ENCODE measurements around the gene LLGL1. TPM values are rescaled to one million over a fixed set of nuclear protein-coding genes. Genes with fewer than 3 reads are reported as not detected.

The LLGL1 gene
- total RNA-seq, 4 donors from 2014 or later: 9.7 to 21.0 (median 15.7) TPM

DNA sequence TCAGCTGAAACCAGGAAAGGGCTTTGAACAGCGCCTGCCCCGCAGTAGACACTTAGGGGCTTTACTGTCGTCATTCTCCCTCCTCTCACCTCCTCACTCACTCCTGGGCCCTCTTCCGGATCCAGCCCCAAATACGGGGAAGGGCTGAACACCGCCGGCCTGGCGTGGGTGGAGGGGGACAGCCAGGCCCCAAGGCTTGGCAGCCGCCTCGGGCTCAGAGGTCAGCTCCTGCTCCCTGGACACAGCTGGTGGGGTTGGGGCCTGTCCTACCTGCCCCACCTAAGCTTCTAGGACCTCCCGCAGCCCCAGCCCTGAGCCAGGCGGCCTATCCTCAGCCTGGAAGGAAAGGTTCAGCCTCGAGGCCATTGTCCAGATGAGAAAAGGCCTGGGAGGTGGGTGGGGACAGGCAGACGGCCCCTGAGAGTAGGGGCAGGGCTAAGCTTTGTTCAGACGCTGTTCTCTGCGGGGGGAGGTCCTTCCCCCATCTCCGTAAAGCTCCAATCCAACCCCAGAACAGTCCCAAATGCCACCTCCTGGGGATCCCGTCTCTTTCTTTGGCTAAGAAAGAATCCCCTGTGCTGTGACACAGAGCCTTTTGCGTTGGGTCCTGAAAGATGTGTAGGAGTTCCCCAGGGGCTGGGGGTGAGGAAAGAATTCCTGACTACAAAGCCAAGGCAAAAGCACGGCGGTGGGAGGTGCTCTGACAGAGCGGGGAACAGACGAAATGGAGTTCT is 881 bp upstream of the LLGL1 start:
- ATAC-seq: peak; percentile 5 to 10
- DNase-seq: no peak
- Histone ChIP-seq H3K27ac (peak overlapping the region; percentile 65 to 72 (median 71)), H3K4me1 (peaks cover 16 to 17% of the 10 kb centered on the region in 2 donors), H3K36me3 (no peaks in the 10 kb centered on the region), H3K4me3 (peak overlapping the region; percentile 50 to 67 (median 59)), H3K9me3 (no peaks in the 10 kb centered on the region), H3K27me3 (no peaks in the 10 kb centered on the region)
- in situ Hi-C loops (cut with MboI; ENCODE audit: low sequenced_read_pairs in 4 of 4): loop anchor here in 2 of 4 donors (5.0 to 10.0 kb wide), 2 partner anchors 88 to 90 kb away; partner anchors contain the start of genes TOP3A (in 2 of the 2) and SMCR8 (in 1 of the 2)
- TF ChIP-seq, protein P1, sequence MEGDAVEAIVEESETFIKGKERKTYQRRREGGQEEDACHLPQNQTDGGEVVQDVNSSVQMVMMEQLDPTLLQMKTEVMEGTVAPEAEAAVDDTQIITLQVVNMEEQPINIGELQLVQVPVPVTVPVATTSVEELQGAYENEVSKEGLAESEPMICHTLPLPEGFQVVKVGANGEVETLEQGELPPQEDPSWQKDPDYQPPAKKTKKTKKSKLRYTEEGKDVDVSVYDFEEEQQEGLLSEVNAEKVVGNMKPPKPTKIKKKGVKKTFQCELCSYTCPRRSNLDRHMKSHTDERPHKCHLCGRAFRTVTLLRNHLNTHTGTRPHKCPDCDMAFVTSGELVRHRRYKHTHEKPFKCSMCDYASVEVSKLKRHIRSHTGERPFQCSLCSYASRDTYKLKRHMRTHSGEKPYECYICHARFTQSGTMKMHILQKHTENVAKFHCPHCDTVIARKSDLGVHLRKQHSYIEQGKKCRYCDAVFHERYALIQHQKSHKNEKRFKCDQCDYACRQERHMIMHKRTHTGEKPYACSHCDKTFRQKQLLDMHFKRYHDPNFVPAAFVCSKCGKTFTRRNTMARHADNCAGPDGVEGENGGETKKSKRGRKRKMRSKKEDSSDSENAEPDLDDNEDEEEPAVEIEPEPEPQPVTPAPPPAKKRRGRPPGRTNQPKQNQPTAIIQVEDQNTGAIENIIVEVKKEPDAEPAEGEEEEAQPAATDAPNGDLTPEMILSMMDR (IDR thresholded peaks at IDR 0.05 in 4 of 5, conservative IDR thresholded peaks at IDR 0.05 in 1 of 5): no peak
- no peak for TF ChIP-seq POLR2A (IDR thresholded peaks at IDR 0.05)
- intact Hi-C loops (cut with DNase I; ENCODE audit: low total_unique reads): loop anchor here (1.0 to 2.0 kb wide), 3 partner anchors 36 to 91 kb away; partner anchors contain the start of genes ALKBH5, MIEF2 and SMCR8

DNA sequence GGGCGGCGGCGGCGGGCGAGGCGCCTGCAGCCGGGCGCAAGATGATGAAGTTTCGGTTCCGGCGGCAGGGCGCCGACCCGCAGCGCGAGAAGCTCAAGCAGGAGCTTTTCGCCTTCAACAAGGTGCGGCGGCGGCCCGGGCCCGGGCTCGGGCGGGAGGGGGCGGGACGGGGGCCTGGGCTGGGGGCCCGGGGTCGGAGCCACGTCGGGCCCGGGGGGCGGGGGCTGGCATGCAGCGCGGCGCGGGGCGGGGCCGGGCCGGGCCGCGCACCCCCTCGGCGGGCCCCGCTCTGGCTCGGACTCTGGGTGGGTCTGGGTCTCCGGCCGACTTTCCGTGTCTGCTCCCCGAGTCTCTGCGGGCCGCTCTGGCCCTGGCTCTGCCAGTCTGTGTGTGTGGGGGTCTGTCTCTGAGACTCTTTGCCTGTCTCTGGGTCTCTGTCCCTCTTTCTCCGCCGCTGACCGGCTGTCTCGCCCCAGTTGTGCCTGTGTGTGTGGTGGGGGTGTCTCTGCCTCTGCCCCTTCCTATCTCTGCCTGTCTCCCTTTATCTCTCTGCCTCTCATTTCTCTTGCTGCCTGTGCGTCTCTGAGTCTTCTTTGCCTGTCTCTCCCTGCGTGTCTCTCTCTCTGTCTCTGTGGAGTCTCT is 328 bp downstream of the LLGL1 start:
- intact Hi-C loops (cut with DNase I; ENCODE audit: low total_unique reads): loop anchor here (1.0 to 2.0 kb wide), 3 partner anchors 35 to 90 kb away; partner anchors contain the start of genes ALKBH5, MIEF2 and SMCR8
- no peaks in the 10 kb centered on the region for H3K9me3 ChIP-seq
- peak overlapping the region; percentile 32 to 65 (median 62) for H3K27ac ChIP-seq
- TF ChIP-seq, protein P1 (IDR thresholded peaks at IDR 0.05 in 4 of 5, conservative IDR thresholded peaks at IDR 0.05 in 1 of 5): no peak
- TF ChIP-seq POLR2A (IDR thresholded peaks at IDR 0.05): no peak
- DNase-seq: no peak
- peak; percentile 21 to 27 for ATAC-seq
- in situ Hi-C loops (cut with MboI; ENCODE audit: low sequenced_read_pairs in 4 of 4): loop anchor here in 1 of 4 donors (10.0 kb wide), 1 partner anchor 89 kb away; the partner anchor contains the start of genes SMCR8 and TOP3A
- no peaks in the 10 kb centered on the region for H3K36me3 ChIP-seq
- H3K27me3 ChIP-seq: no peaks in the 10 kb centered on the region
- H3K4me1 ChIP-seq: peaks cover 16 to 17% of the 10 kb centered on the region in 2 donors
- peak overlapping the region; percentile 48 to 78 (median 62) for H3K4me3 ChIP-seq

DNA sequence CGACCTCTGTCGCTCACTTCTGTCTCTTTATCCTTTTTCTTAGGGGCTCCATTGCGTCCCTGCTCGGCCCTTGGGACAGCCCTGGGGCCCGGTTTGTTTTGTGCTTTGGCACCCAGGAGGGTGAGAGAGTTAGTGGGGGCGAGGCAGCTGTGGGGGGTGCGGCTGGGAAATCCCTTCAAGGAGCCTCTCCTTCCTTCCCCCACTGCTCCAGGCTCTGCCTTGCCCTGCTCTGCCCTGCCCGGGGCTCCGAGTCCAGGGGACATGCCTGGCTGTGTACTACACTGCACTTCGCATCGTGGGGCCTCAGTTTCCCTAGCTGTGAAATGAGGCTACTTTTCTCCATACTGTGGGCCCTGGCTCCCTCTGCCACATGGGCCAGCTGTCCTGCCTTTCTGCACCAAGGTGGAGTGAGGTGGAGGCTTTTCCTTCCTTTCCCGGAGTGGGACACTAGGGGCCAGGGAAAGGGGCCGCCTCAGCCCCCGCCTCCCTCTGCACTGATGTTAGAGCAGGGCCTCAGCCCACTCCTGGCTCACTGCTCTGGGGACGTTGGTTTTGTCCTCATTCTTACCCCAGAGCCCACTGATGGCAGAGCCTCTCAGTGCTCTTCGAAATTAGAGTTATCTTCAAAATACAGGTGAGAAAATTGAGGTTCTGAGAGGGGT is 980 bp downstream of the LLGL1 start:
- DNase-seq (no peak), ATAC-seq (no peak)
- Histone ChIP-seq H3K36me3 (no peaks in the 10 kb centered on the region), H3K27ac (peak overlapping the region; percentile 32 to 65 (median 62)), H3K4me3 (peak overlapping the region; percentile 48 to 78 (median 62)), H3K27me3 (no peaks in the 10 kb centered on the region), H3K4me1 (peaks cover 16 to 17% of the 10 kb centered on the region in 2 donors), H3K9me3 (no peaks in the 10 kb centered on the region)
- in situ Hi-C loops (cut with MboI; ENCODE audit: low sequenced_read_pairs in 4 of 4) (loop anchor here in 1 of 4 donors (10.0 kb wide), 1 partner anchor 88 kb away; the partner anchor contains the start of genes SMCR8 and TOP3A), intact Hi-C loops (cut with DNase I; ENCODE audit: low total_unique reads) (no loop called here)
- TF ChIP-seq, protein P1 (IDR thresholded peaks at IDR 0.05 in 4 of 5, conservative IDR thresholded peaks at IDR 0.05 in 1 of 5): no peak
- TF ChIP-seq POLR2A (IDR thresholded peaks at IDR 0.05): no peak

DNA sequence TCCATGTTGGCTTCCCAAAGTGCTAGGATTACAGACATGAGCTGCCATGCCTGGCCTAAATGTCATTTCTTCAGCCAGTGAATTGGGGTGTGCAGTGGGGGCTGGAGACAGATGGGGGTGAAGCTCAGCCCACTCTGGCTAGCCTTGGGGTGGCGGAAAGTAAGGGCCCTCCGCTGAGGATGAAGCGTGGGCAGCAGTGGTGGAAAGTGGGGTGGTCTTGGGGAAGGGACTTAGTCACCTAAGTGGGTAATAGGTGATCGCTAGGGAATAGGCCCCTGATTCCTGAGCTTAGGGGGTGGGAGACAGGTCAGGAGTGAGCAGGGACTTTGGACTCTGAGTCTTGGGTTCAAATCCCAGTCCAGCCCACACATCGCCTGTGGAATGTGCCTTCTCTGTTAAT is 2.2 kb downstream of the LLGL1 start:
- no peaks in the 10 kb centered on the region for H3K27me3 ChIP-seq
- H3K9me3 ChIP-seq: no peaks in the 10 kb centered on the region
- intact Hi-C loops (cut with DNase I; ENCODE audit: low total_unique reads): no loop called here
- TF ChIP-seq, protein P1 (IDR thresholded peaks at IDR 0.05 in 4 of 5, conservative IDR thresholded peaks at IDR 0.05 in 1 of 5): no peak
- no peak for TF ChIP-seq POLR2A (IDR thresholded peaks at IDR 0.05)
- DNase-seq (no peak), ATAC-seq (no peak)
- H3K4me3 ChIP-seq: no peak overlapping the region
- in situ Hi-C loops (cut with MboI; ENCODE audit: low sequenced_read_pairs in 4 of 4): loop anchor here in 1 of 4 donors (10.0 kb wide), 1 partner anchor 87 kb away; the partner anchor contains the start of genes SMCR8 and TOP3A
- no peak overlapping the region for H3K27ac ChIP-seq
- peaks cover 16 to 17% of the 10 kb centered on the region in 2 donors for H3K4me1 ChIP-seq
- no peaks in the 10 kb centered on the region for H3K36me3 ChIP-seq
